DOHH2 (cell line): ENCODE measurements around the gene NOP53.

Experiments
- CTCF ChIP-seq: fragments of 200-600 bp; sonication (generic); IDR thresholded peaks from one replicate; pipeline ENCODE4 v1.5.1; 2014; ENCODE audit warnings: antibody characterized with exemption, mild to moderate bottlenecking, low read depth, low read length; ENCODE audit not compliant: poor library complexity, severe bottlenecking
- EZH2phosphoT487 ChIP-seq: fragments of 200-600 bp; sonication (generic); IDR thresholded peaks from 2 replicates; pipeline ENCODE4 v1.6.1; 2017; ENCODE audit warnings: borderline replicate concordance, mild to moderate bottlenecking, antibody characterized with exemption, low read length, moderate library complexity, mixed read lengths

DNA sequence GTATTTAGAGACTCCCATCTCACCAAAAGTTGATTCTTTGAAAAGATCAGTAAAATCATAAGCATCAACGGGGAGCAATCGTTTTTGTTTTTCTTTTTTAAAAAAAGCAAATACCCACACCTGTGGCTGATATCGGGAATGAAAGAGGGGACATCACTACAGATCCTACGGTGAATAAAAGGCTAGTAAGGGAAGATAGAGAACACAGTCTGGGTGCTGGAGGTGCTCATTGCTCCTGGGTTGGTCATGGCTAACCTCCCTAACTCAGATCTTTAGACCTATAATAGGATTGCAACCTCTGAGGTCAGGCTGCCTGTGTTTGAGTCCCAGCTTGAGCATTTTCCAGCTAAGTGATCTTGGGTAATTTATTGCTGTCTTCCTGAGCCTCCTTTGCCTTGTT, 31.0 kb upstream of the NOP53 start:
- TF ChIP-seq CTCF: no peak
- no peak for TF ChIP-seq EZH2phosphoT487
